Activated CD4-positive, alpha-beta T cell treated with anti-CD3 and anti-CD28 coated beads for 48 hours (primary cell): ENCODE results near the gene CCDC61.

Experiments used
- DNase-seq: peaks from one replicate; pipeline ENCODE4 v3.0.0-alpha.2; 2020

CCDC61 gene, protein sequence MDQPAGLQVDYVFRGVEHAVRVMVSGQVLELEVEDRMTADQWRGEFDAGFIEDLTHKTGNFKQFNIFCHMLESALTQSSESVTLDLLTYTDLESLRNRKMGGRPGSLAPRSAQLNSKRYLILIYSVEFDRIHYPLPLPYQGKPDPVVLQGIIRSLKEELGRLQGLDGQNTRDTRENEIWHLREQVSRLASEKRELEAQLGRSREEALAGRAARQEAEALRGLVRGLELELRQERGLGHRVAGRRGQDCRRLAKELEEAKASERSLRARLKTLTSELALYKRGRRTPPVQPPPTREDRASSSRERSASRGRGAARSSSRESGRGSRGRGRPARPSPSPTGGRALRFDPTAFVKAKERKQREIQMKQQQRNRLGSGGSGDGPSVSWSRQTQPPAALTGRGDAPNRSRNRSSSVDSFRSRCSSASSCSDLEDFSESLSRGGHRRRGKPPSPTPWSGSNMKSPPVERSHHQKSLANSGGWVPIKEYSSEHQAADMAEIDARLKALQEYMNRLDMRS

DNA sequence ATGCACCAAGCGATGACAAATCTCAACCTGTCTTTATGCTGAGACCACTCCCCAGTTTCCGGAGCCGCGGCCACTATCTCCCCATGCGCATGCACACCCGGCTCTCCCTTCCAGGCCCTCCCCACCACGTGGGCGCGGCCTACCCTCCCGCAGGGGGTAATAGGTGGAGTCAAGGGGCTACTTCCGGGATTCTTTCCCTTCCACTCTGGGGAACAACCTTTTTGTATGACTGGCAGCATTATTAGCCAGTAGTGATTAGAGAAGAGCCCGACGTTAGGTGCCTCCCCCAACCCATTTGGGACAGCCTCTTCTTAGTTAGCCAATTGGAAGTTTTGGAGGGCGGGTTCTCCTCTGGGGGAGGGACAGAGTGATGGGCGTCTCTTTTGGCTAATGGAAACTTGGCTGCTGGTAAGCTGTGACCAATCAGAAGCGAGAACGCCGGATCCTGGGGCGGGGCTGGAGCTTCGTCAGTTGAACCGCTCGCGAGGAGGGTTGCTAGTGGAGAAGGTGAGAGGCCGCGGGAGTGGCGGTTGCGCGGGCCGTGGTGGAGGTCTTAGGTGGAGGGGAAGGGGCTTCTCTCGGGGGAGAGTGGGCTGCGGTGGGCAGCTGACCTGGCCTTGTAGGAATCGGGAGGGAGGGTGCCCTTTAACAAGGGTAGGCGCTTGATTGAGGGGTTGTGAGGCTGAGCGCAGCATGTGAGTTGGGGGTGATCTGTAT, at the start of gene CCDC61:
Gene CCDC61 (plus strand): TSS at position 470 of the 717 bp plus-strand sequence. CDS start 7,552 bp downstream, outside the sequence.
- DNase-seq: peak; percentile 96

GRCh38 chr19:45947926-45948325, 47.3 kb upstream of the CCDC61 start:
- no peak for DNase-seq

DNA sequence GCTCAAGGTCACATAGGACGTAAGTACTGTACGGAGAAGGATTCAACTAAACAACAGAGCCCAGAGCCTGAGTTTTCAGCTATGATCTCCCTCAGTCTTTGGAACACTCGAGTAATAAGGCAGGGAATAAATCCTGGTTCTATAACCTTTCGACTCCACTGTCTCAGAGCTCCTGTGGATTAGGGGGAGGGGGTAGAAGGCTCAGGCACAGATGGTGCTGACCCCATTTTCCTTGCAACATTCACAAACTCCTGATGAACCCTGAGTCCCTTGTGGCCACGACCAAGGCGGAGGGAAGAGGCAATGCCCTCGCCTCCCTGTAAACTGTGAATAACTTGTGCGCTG, 43.0 kb upstream of the CCDC61 start:
- no peak for DNase-seq

GRCh38 chr19:45952686-45953505, 42.4 kb upstream of the CCDC61 start:
- peak; percentile 56 for DNase-seq

- no peak for DNase-seq
These were observed 41.6 kb upstream of the CCDC61 start for GRCh38 chr19:45953676-45954075.

GRCh38 chr19:45954156-45954555, 41.1 kb upstream of the CCDC61 start:
- no peak for DNase-seq

GRCh38 chr19:45955905-45956608, 39.2 kb upstream of the CCDC61 start:
- DNase-seq: no peak

GRCh38 chr19:45958320-45958719, 36.9 kb upstream of the CCDC61 start:
- no peak for DNase-seq

DNA sequence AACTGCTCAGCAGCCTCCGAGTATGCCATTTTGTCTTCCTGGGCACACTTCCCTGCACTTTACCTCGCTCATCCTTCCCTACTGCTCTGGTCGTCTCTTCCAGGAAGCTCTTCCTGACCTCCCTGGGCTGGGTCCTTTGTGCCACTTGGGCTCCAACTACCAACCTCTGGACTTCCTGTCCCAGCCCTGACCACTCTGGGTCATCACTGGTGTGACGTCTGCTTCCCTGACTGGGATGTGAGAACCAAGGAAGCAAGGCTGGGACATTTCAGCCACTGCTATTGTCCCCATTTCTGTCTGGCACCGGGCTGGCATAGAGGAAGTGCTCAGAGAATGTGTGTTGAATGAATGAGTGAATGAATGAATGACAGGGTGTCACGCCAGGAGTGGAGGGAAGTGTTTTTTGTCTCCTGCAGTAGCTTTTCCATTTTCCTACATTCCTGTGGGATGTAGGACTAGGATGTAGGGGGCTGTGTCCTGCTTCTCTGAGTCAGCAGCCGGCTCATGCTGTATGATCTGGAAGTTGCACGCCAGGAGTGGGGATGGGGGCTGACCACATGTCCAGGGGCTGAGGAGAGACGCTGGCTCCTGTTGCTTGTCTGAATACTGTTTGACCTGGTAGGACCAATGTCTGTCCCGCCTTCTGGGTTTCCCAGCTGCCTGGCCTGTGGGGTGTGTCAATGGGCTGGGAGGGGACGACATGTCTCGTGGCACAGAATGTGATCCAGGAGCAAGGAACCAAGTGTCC, 36.3 kb upstream of the CCDC61 start:
- no peak for DNase-seq

DNA sequence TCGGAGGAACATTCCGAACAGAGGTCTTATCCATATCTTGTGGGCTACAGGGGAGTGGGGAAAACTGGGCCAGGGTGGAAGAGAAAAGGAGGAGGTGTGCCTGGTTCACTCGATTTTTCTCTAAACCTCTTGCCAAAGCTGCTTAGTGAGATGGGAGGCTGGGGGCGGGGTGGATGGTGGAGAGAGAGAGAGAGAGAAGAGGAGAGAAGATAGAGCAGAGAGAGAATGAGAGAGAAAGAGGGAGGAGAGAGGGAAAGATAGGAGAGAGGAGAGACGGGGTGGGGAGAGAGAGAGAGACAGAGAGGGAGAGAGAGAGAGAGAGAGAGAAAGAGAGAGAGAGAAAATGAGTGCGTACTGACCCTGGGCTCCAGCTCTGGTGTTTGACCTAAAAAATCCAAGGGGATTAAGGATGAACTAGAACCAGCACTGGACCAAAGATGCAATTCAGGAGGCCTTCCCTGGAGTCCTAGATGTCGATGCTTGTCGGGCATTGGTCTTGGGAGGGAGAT, 35.7 kb upstream of the CCDC61 start:
- DNase-seq: no peak

DNA sequence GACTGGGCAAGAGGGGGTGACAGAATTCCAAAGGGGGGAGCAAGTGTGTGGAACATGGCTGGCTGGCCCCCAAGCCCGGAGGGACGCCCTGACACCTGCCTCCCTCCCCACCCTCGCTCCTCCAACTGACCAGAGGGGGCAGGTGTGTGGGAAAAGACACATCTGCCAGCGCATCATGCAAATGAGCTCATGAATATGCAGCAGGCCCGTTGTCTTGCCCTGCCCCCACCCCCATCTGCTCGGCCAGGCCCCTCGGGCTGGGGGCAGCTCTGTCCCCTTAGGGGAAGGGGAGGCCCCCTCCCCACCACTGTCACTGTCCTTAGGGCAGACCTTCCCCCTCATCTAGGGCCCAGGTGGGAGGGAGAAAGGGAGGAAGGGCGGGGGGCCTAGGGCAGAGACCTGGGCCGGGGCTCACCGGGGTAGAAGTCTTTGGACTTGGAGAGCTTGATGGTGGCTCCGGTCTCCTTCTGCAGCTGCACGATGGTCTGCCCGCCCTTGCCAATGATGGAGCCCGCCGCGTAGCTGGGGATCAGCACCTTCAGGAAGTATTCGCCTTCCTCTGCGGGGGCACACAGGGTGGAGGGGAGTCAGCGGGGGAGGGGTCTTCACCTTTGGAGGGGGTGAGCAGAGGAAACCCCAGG, 34.6 kb upstream of the CCDC61 start:
- no peak for DNase-seq

DNA sequence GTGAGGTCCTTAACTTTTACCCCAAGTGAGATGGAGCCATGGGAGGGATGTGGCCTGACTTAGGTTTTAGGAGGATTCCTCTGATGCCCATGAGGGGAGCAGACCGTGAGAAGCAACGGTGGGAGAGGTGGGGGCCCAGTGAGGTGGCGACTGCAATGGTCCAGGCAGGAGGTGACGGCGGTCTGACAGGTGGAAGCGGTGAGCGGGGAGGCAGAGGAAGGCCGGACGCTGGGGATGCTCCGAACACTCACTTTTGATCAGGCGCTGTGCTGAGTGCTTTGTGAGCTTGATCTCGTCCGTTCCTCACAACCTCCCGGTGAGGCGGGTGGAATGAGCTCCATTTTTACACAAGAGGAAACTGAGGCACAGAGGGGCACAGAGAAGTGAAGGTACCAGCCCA, 33.2 kb upstream of the CCDC61 start:
- DNase-seq: no peak

DNA sequence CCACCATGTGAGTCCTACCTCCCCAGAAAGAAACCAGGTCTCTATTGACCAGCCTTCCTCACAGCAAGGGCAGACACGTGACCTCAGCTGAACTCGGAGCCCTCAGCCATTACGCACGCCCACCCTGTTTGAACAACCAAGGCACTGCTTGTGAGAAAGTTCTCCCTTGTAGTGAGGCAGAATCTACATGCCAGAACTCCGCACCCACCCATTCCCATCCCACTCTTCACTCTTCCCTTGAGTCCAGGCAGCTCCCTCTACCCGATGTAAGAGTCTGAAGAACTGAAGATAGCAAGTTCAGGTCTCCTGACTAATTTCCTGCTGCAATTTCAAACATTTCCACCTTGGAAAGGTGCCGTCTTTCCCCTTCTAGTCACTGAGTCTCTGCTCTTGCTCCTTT, 28.0 kb upstream of the CCDC61 start:
- no peak for DNase-seq

DNA sequence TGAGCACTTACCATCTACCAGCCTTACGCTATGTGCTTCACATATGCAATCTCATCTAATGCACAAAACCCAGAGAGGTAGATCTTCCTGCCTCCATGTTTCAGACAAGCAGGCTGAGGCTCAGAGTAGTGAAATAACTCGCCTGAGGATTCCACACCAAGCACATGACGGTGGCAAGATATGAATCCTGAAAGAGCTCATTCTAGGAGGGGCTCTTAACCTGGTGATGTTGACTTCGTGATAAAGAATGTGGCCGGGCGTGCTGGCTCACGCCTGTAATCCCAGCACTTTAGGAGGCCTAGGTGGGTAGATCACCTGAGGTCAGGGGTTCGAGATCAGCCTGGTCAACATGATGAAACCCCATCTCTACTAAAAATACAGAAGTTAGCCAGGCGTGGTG, 26.6 kb upstream of the CCDC61 start:
- no peak for DNase-seq

GRCh38 chr19:45969676-45970075, 25.6 kb upstream of the CCDC61 start:
- DNase-seq: no peak

DNA sequence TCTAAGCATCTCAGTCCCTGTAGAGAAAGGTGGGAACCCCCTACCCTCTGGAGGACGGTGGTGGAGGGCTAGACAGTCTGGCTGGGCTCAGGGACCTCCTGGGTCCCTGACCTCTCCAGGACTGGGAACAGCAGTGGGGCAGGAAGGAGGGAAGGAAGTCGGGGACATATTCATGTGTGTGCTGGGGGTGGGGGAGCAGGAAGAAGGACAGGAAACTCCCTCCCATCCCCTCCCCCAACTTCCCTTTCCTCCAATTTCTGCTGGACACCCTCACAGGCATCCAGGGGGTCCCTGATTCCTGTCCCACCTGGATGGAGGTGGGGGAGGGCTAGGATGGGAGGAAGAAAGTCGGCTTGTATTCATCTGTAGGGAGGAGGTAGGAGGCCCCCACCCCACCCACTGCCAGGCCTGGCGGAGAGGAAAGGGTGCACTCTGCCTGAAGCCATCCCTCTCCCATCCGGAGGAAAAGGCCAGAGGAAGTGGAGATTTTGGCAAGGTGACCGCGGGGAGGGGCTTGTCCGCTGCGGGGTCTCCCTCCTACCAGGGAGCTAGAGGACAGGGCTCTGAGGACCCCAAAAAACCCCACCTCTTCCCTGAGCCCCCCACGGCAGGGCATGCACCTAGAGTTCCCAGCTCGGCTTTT, 23.9 kb upstream of the CCDC61 start:
- DNase-seq: no peak

DNA sequence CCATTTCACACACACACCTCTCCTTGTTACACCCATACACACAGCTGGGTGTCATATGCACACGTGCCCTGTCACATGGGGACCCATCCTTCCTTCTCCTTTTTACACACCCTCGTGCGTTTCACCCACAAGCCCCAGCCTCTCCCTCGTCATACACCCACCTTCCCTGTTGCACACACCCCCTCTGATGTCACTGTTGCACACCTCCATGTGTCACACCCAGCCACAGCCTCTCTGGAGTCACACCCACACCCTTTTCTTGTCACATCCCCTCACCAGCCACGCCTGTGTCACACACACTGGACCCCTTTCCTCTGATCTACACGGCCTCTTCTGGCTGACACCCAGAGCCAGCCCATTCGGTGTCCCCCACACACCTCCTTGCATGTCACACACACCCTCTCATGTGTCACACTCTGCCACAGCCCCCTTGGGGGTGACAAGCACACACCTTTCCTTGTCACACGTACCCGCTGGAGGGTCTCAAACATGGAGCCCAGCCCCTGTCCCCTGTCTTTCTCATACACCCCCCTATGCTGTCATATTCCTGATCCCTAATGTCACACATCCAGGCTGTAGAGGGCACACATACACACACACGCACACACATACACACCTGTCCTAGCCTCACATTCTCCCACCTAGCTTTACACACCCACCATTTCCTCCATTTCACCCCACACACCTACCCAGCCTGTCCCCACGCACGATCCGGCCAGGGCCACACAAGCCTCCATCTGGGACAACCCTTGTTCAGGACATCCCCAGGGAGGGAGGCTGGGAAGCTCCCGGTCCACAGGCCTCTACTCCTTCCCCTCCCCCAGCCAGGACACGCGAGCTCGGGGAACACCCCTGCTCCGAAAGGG, 23.0 kb upstream of the CCDC61 start:
- peak; percentile 50 for DNase-seq

DNA sequence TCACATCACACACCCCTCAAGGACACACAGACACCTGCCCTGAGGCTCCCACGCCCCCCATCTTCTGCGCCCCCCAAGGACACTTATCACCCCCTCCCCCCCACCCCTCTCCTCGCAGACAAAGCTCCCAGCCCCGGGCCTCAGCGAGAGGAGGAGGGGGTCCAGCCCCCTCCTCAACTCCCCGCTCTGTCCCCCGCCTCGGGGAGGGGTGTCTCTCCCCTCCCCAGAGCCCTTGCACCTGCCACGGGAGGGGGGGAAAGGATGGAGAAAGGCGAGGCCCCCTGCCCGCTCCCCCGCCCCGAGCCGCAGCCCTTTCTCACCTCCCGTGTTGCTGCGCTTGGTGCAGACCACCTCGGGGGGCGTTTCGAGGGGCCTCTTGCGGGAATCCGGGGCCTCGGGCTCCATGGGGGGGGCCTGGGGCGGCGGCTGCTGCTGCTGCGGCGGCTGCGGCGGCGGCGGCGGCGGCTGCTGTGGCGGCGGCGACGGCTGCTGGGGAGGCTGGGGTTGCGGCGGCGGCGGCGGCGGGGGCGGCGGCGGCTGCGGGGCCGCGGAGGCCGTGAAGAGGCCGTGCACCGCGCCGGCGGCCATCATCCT, 22.2 kb upstream of the CCDC61 start:
- no peak for DNase-seq
